K562 (cell line): ENCODE results near the gene MADD. TPM values are rescaled to one million over a fixed set of nuclear protein-coding genes. Genes with fewer than 3 reads are reported as not detected.

ENCODE experiments used
- BDP1 ChIP-seq: IDR thresholded peaks from 3 replicates; pipeline ENCODE4 v1.6.1; 2011; ENCODE audit not compliant: insufficient read length, insufficient read depth
- CBX2 ChIP-seq: fragments of 200-600 bp; sonication (generic); IDR thresholded peaks from one replicate; pipeline ENCODE4 v1.6.1; 2012; ENCODE audit warnings: mild to moderate bottlenecking, low read length, inconsistent platforms; ENCODE audit not compliant: insufficient read depth, poor library complexity, severe bottlenecking
- DPF2 ChIP-seq: fragments of 450-650 bp; IDR thresholded peaks from 2 replicates; pipeline ENCODE4 v1.6.1; 2016
- E2F6 ChIP-seq, 2 experiments: IDR thresholded peaks; 2 replicates each; pipeline ENCODE4 v1.6.1; 2011; ENCODE audit warnings: borderline replicate concordance in 1 of 2, control low read depth in 1 of 2, low read depth in 1 of 2, low read length in 1 of 2, mild to moderate bottlenecking in 1 of 2, mixed read lengths in 1 of 2, moderate library complexity in 1 of 2; ENCODE audit not compliant: insufficient read depth in 1 of 2, insufficient read length in 1 of 2, poor library complexity in 1 of 2, severe bottlenecking in 1 of 2; ENCODE audit errors: extremely low read depth in 1 of 2
- EGR1 ChIP-seq: fragments of 450-650 bp; conservative IDR thresholded peaks from 2 replicates; pipeline ENCODE4 v1.6.1; 2017; ENCODE audit warnings: mild to moderate bottlenecking
- FOXA1 ChIP-seq: fragments of 450-650 bp; IDR thresholded peaks from 2 replicates; pipeline ENCODE4 v1.6.1; 2016; ENCODE audit warnings: mild to moderate bottlenecking, borderline replicate concordance
- HDAC1 ChIP-seq, 2 experiments: fragments of 450-650 bp; IDR thresholded peaks; 2 replicates each; pipeline ENCODE4 v1.6.1; 2016 to 2017; ENCODE audit warnings: inconsistent platforms in 1 of 2, mild to moderate bottlenecking in 1 of 2, moderate library complexity in 1 of 2
- MEIS2 ChIP-seq: fragments of 450-650 bp; IDR thresholded peaks from 2 replicates; pipeline ENCODE4 v1.6.1; 2014; ENCODE audit warnings: mild to moderate bottlenecking; ENCODE audit not compliant: partially characterized antibody
- MXI1 ChIP-seq: IDR thresholded peaks from 2 replicates; pipeline ENCODE4 v1.6.1; 2011; ENCODE audit warnings: low read depth, mild to moderate bottlenecking, improper control_type of control experiment, low read length
- NCOA2 ChIP-seq, 2 experiments: fragments of 450-650 bp; IDR thresholded peaks; 2 replicates each; pipeline ENCODE4 v1.6.1; 2018; ENCODE audit warnings: mild to moderate bottlenecking in 2 of 2, moderate library complexity in 1 of 2; ENCODE audit not compliant: partially characterized antibody in 2 of 2
- PHF21A ChIP-seq: fragments of 450-650 bp; IDR thresholded peaks from 2 replicates; pipeline ENCODE4 v1.6.1; 2017; ENCODE audit warnings: low read depth, borderline replicate concordance
- PTTG1 ChIP-seq: fragments of 450-650 bp; IDR thresholded peaks from 2 replicates; pipeline ENCODE4 v1.6.1; 2016; ENCODE audit warnings: low read depth, mild to moderate bottlenecking, missing genetic modification characterization, missing compliant biosample characterization
- SAP30 ChIP-seq: fragments of 200-600 bp; sonication (generic); IDR thresholded peaks from 2 replicates; pipeline ENCODE4 v1.6.1; 2012; ENCODE audit warnings: borderline replicate concordance, low read depth, mild to moderate bottlenecking, moderate library complexity, low read length, control low read depth, inconsistent platforms; ENCODE audit not compliant: insufficient read depth, poor library complexity, severe bottlenecking
- U2AF2 ChIP-seq: fragments of 200-400 bp; formaldehyde crosslinking; optimal IDR thresholded peaks from 2 replicates; pipeline ENCODE3; 2017; ENCODE audit warnings: low read depth, mild to moderate bottlenecking, low read length
- YY1 ChIP-seq, 3 experiments: IDR thresholded peaks; 2 replicates each; pipeline ENCODE4 v1.6.1; 2011; ENCODE audit warnings: low read length in 2 of 3, mild to moderate bottlenecking in 2 of 3, moderate library complexity in 2 of 3, borderline replicate concordance in 1 of 3, control low read depth in 1 of 3, low read depth in 1 of 3; ENCODE audit not compliant: insufficient read depth in 3 of 3, insufficient replicate concordance in 2 of 3, control insufficient read depth in 1 of 3, insufficient read length in 1 of 3; ENCODE audit errors: extremely low read depth in 1 of 3
- ZNF274 ChIP-seq: IDR thresholded peaks from 2 replicates; pipeline ENCODE4 v1.6.1; 2011; ENCODE audit warnings: low read depth, mild to moderate bottlenecking, low read length, moderate library complexity, borderline replicate concordance
- polyA plus RNA-seq, 8 experiments: library from polyadenylated mRNA; depleted of rRNA in 4 of 8; stranded (reverse) in 5 of 8; unstranded in 3 of 8; fragments of >200 nt; fragmentation: Nextera tagmentation in 2 of 8; fragmentation: Illumina TruSeq in 1 of 8; extraction: Ambion mirVana in 2 of 8; extraction: Trizol in 1 of 8; gene quantifications; 2 replicates each; pipeline versions ENCODE4 v1.2.1 to v1.2.3, GENCODE V29; 2011 to 2014; ENCODE audit warnings: inconsistent platforms in 1 of 8, missing spikeins in 1 of 8
- total RNA-seq, 7 experiments: library from RNA; depleted of rRNA in 6 of 7; stranded (reverse); fragments of >200 nt in 6 of 7; fragmentation: Illumina TruSeq in 2 of 7; extraction: Trizol in 2 of 7; gene quantifications; 2 replicates each; pipeline versions ENCODE4 v1.2.1 to v1.2.3, GENCODE V29; 2011 to 2021; ENCODE audit warnings: low replicate concordance in 1 of 7
- TF ChIP-seq, protein P1 (sequence below): fragments of 250-450 bp; sonication (Bioruptor Pico); IDR thresholded peaks from 2 replicates; pipeline ENCODE4 v1.5.0; 2022; ENCODE audit warnings: mild to moderate bottlenecking
- TF ChIP-seq, protein P2 (sequence below): sonication (generic); formaldehyde crosslinking; IDR thresholded peaks from 2 replicates; pipeline ENCODE4 v1.8.0; 2022; ENCODE audit warnings: mild to moderate bottlenecking, missing genetic modification reagents
- TF ChIP-seq, protein P3 (sequence below): sonication (generic); formaldehyde crosslinking; IDR thresholded peaks from 2 replicates; pipeline ENCODE4 v1.8.1; 2022; ENCODE audit warnings: missing genetic modification reagents

Gene MADD
- total and polyA plus RNA-seq, 9 of the 15 experiments (the other 6 are each of a cell fraction or from before 2014, with no cell fraction given), result 0.68 to 57.6 (median 33.6) TPM

- TF ChIP-seq E2F6 (IDR thresholded peaks at IDR 0.05; ENCODE audit: borderline replicate concordance in 1 of 2, extremely low read depth in 1 of 2, insufficient read depth in 1 of 2, insufficient read length in 1 of 2, low read depth in 1 of 2, low read length in 1 of 2, poor library complexity in 1 of 2, severe bottlenecking in 1 of 2) (no peak), SAP30 (no peak), PTTG1 (tag) (no peak), BDP1 (no peak), U2AF2 (no peak), HDAC1 (IDR thresholded peaks at IDR 0.05) (peak in 1 of 2 experiments; percentile 53; a peak in 1 of 4 replicates), ZNF274 (no peak), NCOA2 (IDR thresholded peaks at IDR 0.05; ENCODE audit: partially characterized antibody in 2 of 2) (no peak), PHF21A (no peak), CBX2 (no peak), FOXA1 (no peak), YY1 (IDR thresholded peaks at IDR 0.05; ENCODE audit: borderline replicate concordance in 1 of 3, control insufficient read depth in 1 of 3, extremely low read depth in 1 of 3, insufficient read depth in 3 of 3, insufficient read length in 1 of 3, insufficient replicate concordance in 2 of 3, low read depth in 1 of 3, low read length in 2 of 3) (peak in 1 of 3 experiments; percentile 64), DPF2 (peak; percentile 42; the same call in 1 of the 2 replicates), MXI1 (no peak), MEIS2 (no peak), EGR1 (peak; percentile 97)
- TF ChIP-seq, protein P1, sequence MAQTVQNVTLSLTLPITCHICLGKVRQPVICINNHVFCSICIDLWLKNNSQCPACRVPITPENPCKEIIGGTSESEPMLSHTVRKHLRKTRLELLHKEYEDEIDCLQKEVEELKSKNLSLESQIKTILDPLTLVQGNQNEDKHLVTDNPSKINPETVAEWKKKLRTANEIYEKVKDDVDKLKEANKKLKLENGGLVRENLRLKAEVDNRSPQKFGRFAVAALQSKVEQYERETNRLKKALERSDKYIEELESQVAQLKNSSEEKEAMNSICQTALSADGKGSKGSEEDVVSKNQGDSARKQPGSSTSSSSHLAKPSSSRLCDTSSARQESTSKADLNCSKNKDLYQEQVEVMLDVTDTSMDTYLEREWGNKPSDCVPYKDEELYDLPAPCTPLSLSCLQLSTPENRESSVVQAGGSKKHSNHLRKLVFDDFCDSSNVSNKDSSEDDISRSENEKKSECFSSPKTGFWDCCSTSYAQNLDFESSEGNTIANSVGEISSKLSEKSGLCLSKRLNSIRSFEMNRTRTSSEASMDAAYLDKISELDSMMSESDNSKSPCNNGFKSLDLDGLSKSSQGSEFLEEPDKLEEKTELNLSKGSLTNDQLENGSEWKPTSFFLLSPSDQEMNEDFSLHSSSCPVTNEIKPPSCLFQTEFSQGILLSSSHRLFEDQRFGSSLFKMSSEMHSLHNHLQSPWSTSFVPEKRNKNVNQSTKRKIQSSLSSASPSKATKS (CRISPR knock-in tag), result no peak
- TF ChIP-seq, protein P2, sequence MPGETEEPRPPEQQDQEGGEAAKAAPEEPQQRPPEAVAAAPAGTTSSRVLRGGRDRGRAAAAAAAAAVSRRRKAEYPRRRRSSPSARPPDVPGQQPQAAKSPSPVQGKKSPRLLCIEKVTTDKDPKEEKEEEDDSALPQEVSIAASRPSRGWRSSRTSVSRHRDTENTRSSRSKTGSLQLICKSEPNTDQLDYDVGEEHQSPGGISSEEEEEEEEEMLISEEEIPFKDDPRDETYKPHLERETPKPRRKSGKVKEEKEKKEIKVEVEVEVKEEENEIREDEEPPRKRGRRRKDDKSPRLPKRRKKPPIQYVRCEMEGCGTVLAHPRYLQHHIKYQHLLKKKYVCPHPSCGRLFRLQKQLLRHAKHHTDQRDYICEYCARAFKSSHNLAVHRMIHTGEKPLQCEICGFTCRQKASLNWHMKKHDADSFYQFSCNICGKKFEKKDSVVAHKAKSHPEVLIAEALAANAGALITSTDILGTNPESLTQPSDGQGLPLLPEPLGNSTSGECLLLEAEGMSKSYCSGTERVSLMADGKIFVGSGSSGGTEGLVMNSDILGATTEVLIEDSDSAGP (CRISPR knock-in tag), result no peak
- TF ChIP-seq, protein P3, sequence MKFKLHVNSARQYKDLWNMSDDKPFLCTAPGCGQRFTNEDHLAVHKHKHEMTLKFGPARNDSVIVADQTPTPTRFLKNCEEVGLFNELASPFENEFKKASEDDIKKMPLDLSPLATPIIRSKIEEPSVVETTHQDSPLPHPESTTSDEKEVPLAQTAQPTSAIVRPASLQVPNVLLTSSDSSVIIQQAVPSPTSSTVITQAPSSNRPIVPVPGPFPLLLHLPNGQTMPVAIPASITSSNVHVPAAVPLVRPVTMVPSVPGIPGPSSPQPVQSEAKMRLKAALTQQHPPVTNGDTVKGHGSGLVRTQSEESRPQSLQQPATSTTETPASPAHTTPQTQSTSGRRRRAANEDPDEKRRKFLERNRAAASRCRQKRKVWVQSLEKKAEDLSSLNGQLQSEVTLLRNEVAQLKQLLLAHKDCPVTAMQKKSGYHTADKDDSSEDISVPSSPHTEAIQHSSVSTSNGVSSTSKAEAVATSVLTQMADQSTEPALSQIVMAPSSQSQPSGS (CRISPR knock-in tag), result no peak
Observed at GRCh38 chr11:47355283-47356128, 85.6 kb downstream of the MADD start (continued).
